Esophagus squamous epithelium (tissue), 5 donors: ENCODE measurements around the gene SEPHS1. TPM values are rescaled to one million over a fixed set of nuclear protein-coding genes. Genes with fewer than 3 reads are reported as not detected.
"Not testable (repeated sequence)": the region's sequence is repeated elsewhere in the genome, so short reads cannot be mapped to it uniquely, and the experiment has no call there.

Experiments
- DNase-seq: peaks from one replicate; lab custom pipeline; 2025; lab: John Stamatoyannopoulos, UW
- H3K27ac ChIP-seq, 4 donors: fragments of 200-600 bp; sonication (generic); one replicate each; pipeline ENCODE4 v1.5.1; 2016 to 2019; ENCODE audit warnings: mild to moderate bottlenecking in 1 of 4
- H3K27me3 ChIP-seq, 4 donors: fragments of 200-600 bp; sonication (generic); 1 replicate in 3 of 4; 2 replicates in 1 of 4; pipeline versions ENCODE4 v1.5.1 to v1.6.0; 2017 to 2021; ENCODE audit warnings: antibody characterized with exemption in 1 of 4
- H3K36me3 ChIP-seq, 3 donors: fragments of 200-600 bp; sonication (generic); one replicate each; pipeline ENCODE4 v1.5.1; 2016 to 2019
- H3K4me1 ChIP-seq, 3 donors: fragments of 200-600 bp; sonication (generic); one replicate each; pipeline ENCODE4 v1.5.1; 2017 to 2019
- H3K4me3 ChIP-seq, 4 donors: fragments of 200-600 bp; sonication (generic); 1 replicate in 3 of 4; 2 replicates in 1 of 4; pipeline ENCODE4 v1.5.1; 2016 to 2019; ENCODE audit warnings: mild to moderate bottlenecking in 2 of 4, moderate library complexity in 1 of 4
- H3K9me3 ChIP-seq, 3 donors: fragments of 200-600 bp; sonication (generic); one replicate each; pipeline ENCODE4 v1.5.1; 2016 to 2019
- POLR2A ChIP-seq, 4 donors: fragments of 450-650 bp; IDR thresholded peaks; one replicate each; pipeline ENCODE4 v1.6.1; 2017; ENCODE audit warnings: antibody characterized with exemption in 4 of 4, mild to moderate bottlenecking in 4 of 4, moderate library complexity in 3 of 4
- WGBS, 2 donors: methylation state at CpG; one replicate each; pipeline ENCODE4 v1.1.5; 2018; 5-methylcytosine and 5-hydroxymethylcytosine counted together
- intact Hi-C: fragments of 100-400 bp; cut with DNase I; formaldehyde crosslinking; loops from one replicate; pipeline ENCODE4 v1.15.0; 2022
- total RNA-seq, 4 donors: library from RNA; depleted of rRNA; stranded (reverse); fragments of >200 nt; gene quantifications; one replicate each; pipeline ENCODE4 v1.1.0, GENCODE V29; 2016
- TF ChIP-seq, protein P1 (sequence below), 6 experiments: fragments of 450-650 bp in 4 of 6; fragments of 200-600 bp in 2 of 6; sonication (generic) in 2 of 6; IDR thresholded peaks; one replicate each; pipeline ENCODE4 v1.5.1; 2016 to 2019; ENCODE audit warnings: antibody characterized with exemption in 6 of 6, mild to moderate bottlenecking in 4 of 6, moderate library complexity in 4 of 6
- donor health status: DM: yes; HTN: yes; CAD: no.

Gene SEPHS1
- total RNA-seq, 4 donors from 2014 or later: 14.5 to 30.9 (median 26.2) TPM

- H3K4me1 ChIP-seq: peaks cover 0 to 10% (median 4%) of the 10 kb centered on the region in 3 donors
- intact Hi-C loops: no loop called here
- H3K9me3 ChIP-seq: no peaks in the 10 kb centered on the region
- H3K4me3 ChIP-seq: no peak overlapping the region
- no peak for DNase-seq
- no peak for TF ChIP-seq POLR2A (IDR thresholded peaks at IDR 0.05)
- TF ChIP-seq, protein P1, sequence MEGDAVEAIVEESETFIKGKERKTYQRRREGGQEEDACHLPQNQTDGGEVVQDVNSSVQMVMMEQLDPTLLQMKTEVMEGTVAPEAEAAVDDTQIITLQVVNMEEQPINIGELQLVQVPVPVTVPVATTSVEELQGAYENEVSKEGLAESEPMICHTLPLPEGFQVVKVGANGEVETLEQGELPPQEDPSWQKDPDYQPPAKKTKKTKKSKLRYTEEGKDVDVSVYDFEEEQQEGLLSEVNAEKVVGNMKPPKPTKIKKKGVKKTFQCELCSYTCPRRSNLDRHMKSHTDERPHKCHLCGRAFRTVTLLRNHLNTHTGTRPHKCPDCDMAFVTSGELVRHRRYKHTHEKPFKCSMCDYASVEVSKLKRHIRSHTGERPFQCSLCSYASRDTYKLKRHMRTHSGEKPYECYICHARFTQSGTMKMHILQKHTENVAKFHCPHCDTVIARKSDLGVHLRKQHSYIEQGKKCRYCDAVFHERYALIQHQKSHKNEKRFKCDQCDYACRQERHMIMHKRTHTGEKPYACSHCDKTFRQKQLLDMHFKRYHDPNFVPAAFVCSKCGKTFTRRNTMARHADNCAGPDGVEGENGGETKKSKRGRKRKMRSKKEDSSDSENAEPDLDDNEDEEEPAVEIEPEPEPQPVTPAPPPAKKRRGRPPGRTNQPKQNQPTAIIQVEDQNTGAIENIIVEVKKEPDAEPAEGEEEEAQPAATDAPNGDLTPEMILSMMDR (IDR thresholded peaks at IDR 0.05): no peak
- H3K27ac ChIP-seq: no peak overlapping the region
- H3K27me3 ChIP-seq: no peaks in the 10 kb centered on the region
- WGBS, 2 donors: 61 to 65% methylated on average over 4 of the region's 4 CpGs
- peaks cover 0 to 33% (median 8%) of the 10 kb centered on the region in 3 donors for H3K36me3 ChIP-seq
Measured at GRCh38 chr10:13276749-13277365, 71.2 kb downstream of the SEPHS1 start.

DNA sequence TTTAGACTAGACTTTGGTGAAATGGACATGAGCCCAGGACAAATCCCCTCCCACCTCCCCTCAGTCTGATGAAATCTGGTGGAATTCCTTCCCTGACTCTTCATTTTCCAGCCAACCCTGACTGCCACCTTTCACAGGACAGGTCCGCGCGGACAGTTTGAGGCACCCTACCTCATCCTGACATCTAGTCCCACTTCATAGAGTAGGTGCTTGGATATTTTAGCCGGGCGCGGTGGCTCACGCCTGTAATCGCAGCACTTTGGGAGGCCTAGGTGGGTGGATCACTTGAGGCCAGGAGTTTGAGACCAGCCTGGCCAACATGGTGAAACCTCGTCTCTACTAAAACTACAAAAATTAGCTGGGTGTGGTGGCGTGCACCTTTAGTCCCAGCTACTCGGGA is 71.9 kb downstream of the SEPHS1 start:
- intact Hi-C loops, H3K27ac ChIP-seq, H3K4me3 ChIP-seq, H3K27me3 ChIP-seq, H3K9me3 ChIP-seq, DNase-seq: not testable (repeated sequence)
- Histone ChIP-seq H3K36me3 (peaks cover 0 to 27% (median 8%) of the 10 kb centered on the region in 3 donors), H3K4me1 (peaks cover 0 to 17% (median 4%) of the 10 kb centered on the region in 3 donors)
- 95 to 96% methylated on average over 3 to 4 of the region's 11 CpGs for WGBS, 2 donors

- peak overlapping the region in 2 of 4 donors; percentile 42 to 68 for H3K27ac ChIP-seq
Measured at GRCh38 chr10:13272164-13272571, 75.9 kb downstream of the SEPHS1 start.

DNA sequence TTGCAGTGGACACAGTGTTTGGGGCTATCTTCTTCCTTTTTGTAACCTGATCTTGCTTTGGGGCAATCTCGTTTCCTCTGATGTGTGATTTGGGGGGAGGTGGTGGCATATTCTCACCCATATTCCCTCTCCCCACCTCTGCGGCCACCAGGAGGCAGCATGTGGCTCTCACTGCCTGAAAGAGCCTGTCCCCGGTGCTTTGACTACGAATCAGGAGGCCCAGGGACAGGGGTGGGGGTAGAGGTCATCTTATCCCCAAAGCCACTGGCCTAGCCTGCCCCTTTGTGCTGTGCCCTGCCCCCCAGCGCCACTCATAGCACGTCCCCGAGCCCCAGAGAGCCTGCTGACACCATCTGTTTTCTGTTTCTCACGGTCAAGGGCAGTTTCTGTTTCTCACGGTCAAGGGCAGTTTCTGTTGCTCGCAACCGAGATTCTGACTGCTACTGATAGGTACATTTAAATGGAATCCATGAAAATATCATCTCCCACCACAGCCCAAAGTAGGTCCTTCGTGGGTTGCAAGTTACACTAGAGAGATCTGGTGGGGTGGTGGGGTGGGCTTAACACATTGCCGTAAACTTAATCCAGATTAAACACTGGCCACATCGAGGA is 76.4 kb downstream of the SEPHS1 start:
- H3K27ac ChIP-seq: peak overlapping the region in 2 of 4 donors; percentile 42 to 68
- 26 to 32% methylated on average over 7 to 10 of the region's 14 CpGs for WGBS, 2 donors
- TF ChIP-seq, protein P1 (IDR thresholded peaks at IDR 0.05): peak in 3 of 6 experiments; percentile 22 to 49 (median 39)
- no peak for TF ChIP-seq POLR2A (IDR thresholded peaks at IDR 0.05)

More at GRCh38 chr10:13272164-13272571, 75.9 kb downstream of the SEPHS1 start:
- Histone ChIP-seq H3K9me3 (no peaks in the 10 kb centered on the region), H3K4me3 (peak overlapping the region in 2 of 4 donors; percentile 15 to 43), H3K4me1 (peaks cover 0 to 18% (median 4%) of the 10 kb centered on the region in 3 donors), H3K36me3 (no peaks in the 10 kb centered on the region), H3K27me3 (no peaks in the 10 kb centered on the region)
- WGBS, 2 donors: 30 to 43% methylated on average over 9 to 11 of the region's 12 CpGs
- DNase-seq: no peak
- intact Hi-C loops: no loop called here
- TF ChIP-seq POLR2A (IDR thresholded peaks at IDR 0.05): no peak
- TF ChIP-seq, protein P1 (IDR thresholded peaks at IDR 0.05): no peak

GRCh38 chr10:13270877-13271551 is 77.1 kb downstream of the SEPHS1 start:
- Histone ChIP-seq H3K27ac (peak overlapping the region in 1 of 4 donors; percentile 42), H3K36me3 (no peaks in the 10 kb centered on the region), H3K4me1 (peaks cover 0 to 18% (median 4%) of the 10 kb centered on the region in 3 donors), H3K4me3 (no peak overlapping the region), H3K27me3 (no peaks in the 10 kb centered on the region), H3K9me3 (no peaks in the 10 kb centered on the region)
- no peak for DNase-seq
- intact Hi-C loops: no loop called here
- WGBS, 2 donors: 82 to 87% methylated on average over 9 of the region's 9 CpGs
- TF ChIP-seq POLR2A (IDR thresholded peaks at IDR 0.05): no peak
- TF ChIP-seq, protein P1 (IDR thresholded peaks at IDR 0.05): no peak

More for the DNA sequence above, 76.4 kb downstream of the SEPHS1 start:
- Histone ChIP-seq H3K4me3 (peak overlapping the region in 2 of 4 donors; percentile 15 to 43), H3K4me1 (peaks cover 0 to 18% (median 4%) of the 10 kb centered on the region in 3 donors), H3K27me3 (no peaks in the 10 kb centered on the region), H3K36me3 (no peaks in the 10 kb centered on the region), H3K9me3 (no peaks in the 10 kb centered on the region)
- peak; percentile 6 for DNase-seq
- intact Hi-C loops: no loop called here
